ENCODE data around the gene ARX.

- TF ChIP-seq, protein P1, sequence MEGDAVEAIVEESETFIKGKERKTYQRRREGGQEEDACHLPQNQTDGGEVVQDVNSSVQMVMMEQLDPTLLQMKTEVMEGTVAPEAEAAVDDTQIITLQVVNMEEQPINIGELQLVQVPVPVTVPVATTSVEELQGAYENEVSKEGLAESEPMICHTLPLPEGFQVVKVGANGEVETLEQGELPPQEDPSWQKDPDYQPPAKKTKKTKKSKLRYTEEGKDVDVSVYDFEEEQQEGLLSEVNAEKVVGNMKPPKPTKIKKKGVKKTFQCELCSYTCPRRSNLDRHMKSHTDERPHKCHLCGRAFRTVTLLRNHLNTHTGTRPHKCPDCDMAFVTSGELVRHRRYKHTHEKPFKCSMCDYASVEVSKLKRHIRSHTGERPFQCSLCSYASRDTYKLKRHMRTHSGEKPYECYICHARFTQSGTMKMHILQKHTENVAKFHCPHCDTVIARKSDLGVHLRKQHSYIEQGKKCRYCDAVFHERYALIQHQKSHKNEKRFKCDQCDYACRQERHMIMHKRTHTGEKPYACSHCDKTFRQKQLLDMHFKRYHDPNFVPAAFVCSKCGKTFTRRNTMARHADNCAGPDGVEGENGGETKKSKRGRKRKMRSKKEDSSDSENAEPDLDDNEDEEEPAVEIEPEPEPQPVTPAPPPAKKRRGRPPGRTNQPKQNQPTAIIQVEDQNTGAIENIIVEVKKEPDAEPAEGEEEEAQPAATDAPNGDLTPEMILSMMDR (IDR thresholded peaks at IDR 0.05; ENCODE audit: extremely low read depth in 1 of 2, insufficient read depth in 1 of 2, low read depth in 1 of 2, low read length in 2 of 2) = no peak
- no peak for TF ChIP-seq POLR2A (IDR thresholded peaks at IDR 0.05; ENCODE audit: low read depth, low read length)
These were observed 50.4 kb downstream of the ARX start for GRCh38 chrX:24965372-24965771.
